HEK293 (cell line): Measurements from ENCODE around the gene CARD14.
A peak's percentile ranks its signal among the peaks of the same experiment; 100 is the strongest.

Experiments used
- CTCF ChIA-PET: fragments of 350-600 bp; formaldehyde crosslinking; extraction: SDS; loops from one replicate; lab custom pipeline; 2021; ENCODE audit warnings: antibody characterized with exemption; lab: Yijun Ruan, JAX
- POLR2A ChIA-PET: fragments of 300-600 bp; formaldehyde crosslinking; extraction: SDS; loops from one replicate; lab custom pipeline; 2020; ENCODE audit warnings: antibody characterized with exemption, inconsistent platforms; lab: Yijun Ruan, JAX
- H3K27ac ChIP-seq: fragments of 200-500 bp; sonication (Bioruptor generic); 2 replicates; pipeline ENCODE4 v1.5.1; 2014; ENCODE audit warnings: low read depth, low read length, control low read depth, inconsistent platforms; ENCODE audit errors: extremely low read depth
- H3K36me3 ChIP-seq, 2 experiments: fragments of 200-500 bp in 1 of 2; sonication (Bioruptor generic) in 1 of 2; 1 replicate in 1 of 2; 2 replicates in 1 of 2; pipeline ENCODE4 v1.5.1; 2014 to 2017; ENCODE audit warnings: inconsistent platforms in 2 of 2, low read length in 2 of 2; ENCODE audit not compliant: control insufficient read depth in 2 of 2, insufficient read depth in 1 of 2
- H3K4me1 ChIP-seq: fragments of 200-500 bp; sonication (Bioruptor generic); 2 replicates; pipeline ENCODE4 v1.5.1; 2014; ENCODE audit warnings: mild to moderate bottlenecking, low read length, inconsistent platforms; ENCODE audit not compliant: control insufficient read depth, insufficient read depth
- H3K4me3 ChIP-seq: 2 replicates; pipeline ENCODE4 v1.5.1; 2011; ENCODE audit warnings: low read depth, mild to moderate bottlenecking, control low read depth, low read length, moderate library complexity
- H3K9me3 ChIP-seq: fragments of 200-500 bp; sonication (Bioruptor generic); 2 replicates; pipeline ENCODE4 v1.5.1; 2014; ENCODE audit warnings: low read depth, low read length, inconsistent platforms; ENCODE audit not compliant: control insufficient read depth, insufficient read depth
- GLIS2 ChIP-seq: fragments of 450-650 bp; formaldehyde crosslinking; IDR thresholded peaks from 2 replicates; pipeline ENCODE4 v1.5.1; 2016; ENCODE audit warnings: missing biosample characterization, missing genetic modification characterization
- IKZF3 ChIP-seq: fragments of 450-650 bp; IDR thresholded peaks from 2 replicates; pipeline ENCODE4 v1.5.0; 2018; ENCODE audit warnings: missing biosample characterization, mild to moderate bottlenecking, missing genetic modification characterization, moderate library complexity
- OSR2 ChIP-seq: fragments of 450-650 bp; formaldehyde crosslinking; IDR thresholded peaks from 2 replicates; pipeline ENCODE4 v1.5.1; 2016; ENCODE audit warnings: missing biosample characterization, missing genetic modification characterization
- PRDM1 ChIP-seq: fragments of 450-650 bp; formaldehyde crosslinking; IDR thresholded peaks from 2 replicates; pipeline ENCODE4; 2016; ENCODE audit warnings: missing biosample characterization, missing genetic modification characterization
- SCRT1 ChIP-seq: fragments of 450-650 bp; formaldehyde crosslinking; IDR thresholded peaks from 2 replicates; pipeline ENCODE4 v1.5.1; 2016; ENCODE audit warnings: missing biosample characterization, missing genetic modification characterization, borderline replicate concordance
- YY2 ChIP-seq: fragments of 450-650 bp; formaldehyde crosslinking; IDR thresholded peaks from 2 replicates; pipeline ENCODE4 v1.5.1; 2016; ENCODE audit warnings: missing biosample characterization, missing genetic modification characterization
- ZBTB21 ChIP-seq: fragments of 450-650 bp; formaldehyde crosslinking; IDR thresholded peaks from 2 replicates; pipeline ENCODE4 v1.5.1; 2017; ENCODE audit warnings: missing biosample characterization, missing genetic modification characterization
- ZBTB49 ChIP-seq: fragments of 450-650 bp; formaldehyde crosslinking; IDR thresholded peaks from 2 replicates; pipeline ENCODE4 v1.5.1; 2016; ENCODE audit warnings: missing biosample characterization, missing genetic modification characterization, low read depth
- ZBTB6 ChIP-seq: fragments of 450-650 bp; formaldehyde crosslinking; IDR thresholded peaks from 2 replicates; pipeline ENCODE4 v1.5.1; 2017; ENCODE audit warnings: missing biosample characterization, missing genetic modification characterization
- ZEB2 ChIP-seq: fragments of 450-650 bp; formaldehyde crosslinking; IDR thresholded peaks from 2 replicates; pipeline ENCODE4 v1.5.1; 2016; ENCODE audit warnings: missing biosample characterization, missing genetic modification characterization
- ZIC2 ChIP-seq: fragments of 450-650 bp; formaldehyde crosslinking; IDR thresholded peaks from 2 replicates; pipeline ENCODE4 v1.5.1; 2016; ENCODE audit warnings: missing biosample characterization, missing genetic modification characterization
- ZNF132 ChIP-seq: fragments of 450-650 bp; formaldehyde crosslinking; IDR thresholded peaks from 2 replicates; pipeline ENCODE4 v1.5.1; 2017; ENCODE audit warnings: missing biosample characterization, missing genetic modification characterization, borderline replicate concordance
- ZNF2 ChIP-seq: fragments of 450-650 bp; formaldehyde crosslinking; IDR thresholded peaks from 2 replicates; pipeline ENCODE4 v1.5.1; 2016; ENCODE audit warnings: missing biosample characterization, missing genetic modification characterization
- ZNF274 ChIP-seq, 2 experiments: fragments of 200-500 bp in 1 of 2; fragments of 450-650 bp in 1 of 2; sonication (Bioruptor generic) in 1 of 2; formaldehyde crosslinking in 1 of 2; IDR thresholded peaks; 2 replicates each; pipeline versions ENCODE4 v1.5.1 to v1.6.1; 2014 to 2016; ENCODE audit warnings: borderline replicate concordance in 1 of 2, inconsistent platforms in 1 of 2, low read length in 1 of 2, missing biosample characterization in 1 of 2, missing genetic modification characterization in 1 of 2
- ZNF513 ChIP-seq: fragments of 450-650 bp; IDR thresholded peaks from 2 replicates; pipeline ENCODE4 v1.5.1; 2018; ENCODE audit warnings: missing biosample characterization, missing genetic modification characterization
- ZNF629 ChIP-seq: fragments of 450-650 bp; formaldehyde crosslinking; IDR thresholded peaks from 2 replicates; pipeline ENCODE4 v1.5.1; 2017; ENCODE audit warnings: missing biosample characterization, missing genetic modification characterization
- ZNF658 ChIP-seq: fragments of 450-650 bp; formaldehyde crosslinking; IDR thresholded peaks from 2 replicates; pipeline ENCODE4; 2016; ENCODE audit warnings: missing biosample characterization, missing genetic modification characterization
- ZNF747 ChIP-seq: fragments of 450-650 bp; formaldehyde crosslinking; IDR thresholded peaks from 2 replicates; pipeline ENCODE4 v1.5.1; 2016; ENCODE audit warnings: missing biosample characterization, missing genetic modification characterization
- ZSCAN16 ChIP-seq: fragments of 450-650 bp; formaldehyde crosslinking; IDR thresholded peaks from 2 replicates; pipeline ENCODE4 v1.5.1; 2016; ENCODE audit warnings: missing biosample characterization, missing genetic modification characterization
- ZSCAN18 ChIP-seq: fragments of 450-650 bp; formaldehyde crosslinking; IDR thresholded peaks from 2 replicates; pipeline ENCODE4 v1.5.1; 2016; ENCODE audit warnings: missing biosample characterization, missing genetic modification characterization
- ZXDB ChIP-seq: fragments of 450-650 bp; formaldehyde crosslinking; IDR thresholded peaks from 2 replicates; pipeline ENCODE4 v1.5.1; 2016; ENCODE audit warnings: missing biosample characterization, missing genetic modification characterization
- TF ChIP-seq, protein P1 (sequence below): fragments of 450-650 bp; formaldehyde crosslinking; IDR thresholded peaks from 2 replicates; pipeline ENCODE4 v1.5.1; 2017; ENCODE audit warnings: missing biosample characterization, missing genetic modification characterization

CARD14 gene

GRCh38 chr17:80201446-80201845, 31.6 kb downstream of the CARD14 start:
- no peak for TF ChIP-seq ZNF274 (IDR thresholded peaks at IDR 0.05; ENCODE audit: low read length)
- TF ChIP-seq ZNF274 (tag by site-specific recombination; IDR thresholded peaks at IDR 0.05; ENCODE audit: borderline replicate concordance) = no peak
- Histone ChIP-seq H3K27ac (no peak overlapping the region), H3K4me1 (no peaks in the 10 kb centered on the region), H3K4me3 (no peak overlapping the region), H3K36me3 (no peaks in the 10 kb centered on the region; a peak in 1 of 3 replicates), H3K9me3 (no peaks in the 10 kb centered on the region)
- CTCF ChIA-PET = no interaction called here
- POLR2A ChIA-PET = no interaction called here

GRCh38 chr17:80202197-80202596, 32.4 kb downstream of the CARD14 start:
- Histone ChIP-seq H3K4me3 (no peak overlapping the region), H3K9me3 (no peaks in the 10 kb centered on the region), H3K4me1 (no peaks in the 10 kb centered on the region), H3K36me3 (no peaks in the 10 kb centered on the region; a peak in 1 of 3 replicates), H3K27ac (no peak overlapping the region)
- TF ChIP-seq YY2 (tag by site-specific recombination) = no peak
- no peak for TF ChIP-seq ZBTB6 (tag by site-specific recombination)
- no peak for TF ChIP-seq ZSCAN16 (tag by site-specific recombination)
- no peak for TF ChIP-seq ZXDB (tag by site-specific recombination)
- TF ChIP-seq IKZF3 (tag by site-specific recombination) = no peak
- no peak for TF ChIP-seq ZBTB49
- TF ChIP-seq ZNF658 (tag by site-specific recombination) = no peak
- no peak for TF ChIP-seq ZNF132 (tag by site-specific recombination)
- TF ChIP-seq ZNF747 = no peak
- no peak for TF ChIP-seq OSR2 (tag by site-specific recombination)
- TF ChIP-seq ZNF629 (tag by site-specific recombination) = no peak
- TF ChIP-seq ZBTB21 (tag by site-specific recombination) = no peak
- no peak for TF ChIP-seq ZSCAN18 (tag by site-specific recombination)
- TF ChIP-seq PRDM1 (tag by site-specific recombination) = no peak
- ChIA-PET POLR2A (no interaction called here), CTCF (no interaction called here)

DNA sequence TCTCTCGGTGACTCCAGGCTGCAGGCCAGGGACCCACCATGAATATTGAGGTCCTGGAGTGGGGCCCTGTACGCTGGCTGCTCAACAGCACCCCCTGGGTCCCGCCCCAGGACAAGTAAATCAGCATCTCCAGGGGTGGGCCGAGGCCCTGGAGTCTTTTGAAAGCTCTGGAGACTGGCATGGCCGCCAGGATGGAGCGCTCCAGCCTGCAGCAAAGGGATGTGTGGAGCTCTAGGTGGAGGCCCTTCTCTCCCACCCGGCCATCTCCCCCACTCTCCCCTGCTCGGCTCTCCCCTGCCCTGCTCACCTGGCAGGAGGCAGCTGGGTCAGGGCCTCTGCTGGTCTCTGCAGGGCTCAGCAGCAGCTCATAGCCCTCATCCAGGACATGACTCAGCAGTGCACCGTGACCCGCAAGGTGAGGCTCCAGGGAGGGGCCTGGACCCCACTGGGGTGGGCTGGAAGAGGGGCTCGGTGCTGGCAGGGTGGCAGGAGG, 33.7 kb downstream of the CARD14 start:
- H3K4me1 ChIP-seq = no peaks in the 10 kb centered on the region
- POLR2A ChIA-PET = no interaction called here
- CTCF ChIA-PET = interaction anchor here (0.6 to 1.1 kb wide), 4 partner anchors 9 to 159 kb away, joined by 3 to 5 read pairs (median 4); no protein-coding TSS in a partner anchor
- no peak overlapping the region for H3K4me3 ChIP-seq
- no peak overlapping the region for H3K27ac ChIP-seq
- peaks cover 0 to 6% of the 10 kb centered on the region in 2 experiments; a peak in 2 of 3 replicates for H3K36me3 ChIP-seq
- 0 out of 2 replicates have a peak, but pooled peaks have one; percentile 21 for TF ChIP-seq GLIS2
- no peak for TF ChIP-seq ZEB2 (tag by site-specific recombination)
- no peak for TF ChIP-seq SCRT1
- TF ChIP-seq, protein P1, sequence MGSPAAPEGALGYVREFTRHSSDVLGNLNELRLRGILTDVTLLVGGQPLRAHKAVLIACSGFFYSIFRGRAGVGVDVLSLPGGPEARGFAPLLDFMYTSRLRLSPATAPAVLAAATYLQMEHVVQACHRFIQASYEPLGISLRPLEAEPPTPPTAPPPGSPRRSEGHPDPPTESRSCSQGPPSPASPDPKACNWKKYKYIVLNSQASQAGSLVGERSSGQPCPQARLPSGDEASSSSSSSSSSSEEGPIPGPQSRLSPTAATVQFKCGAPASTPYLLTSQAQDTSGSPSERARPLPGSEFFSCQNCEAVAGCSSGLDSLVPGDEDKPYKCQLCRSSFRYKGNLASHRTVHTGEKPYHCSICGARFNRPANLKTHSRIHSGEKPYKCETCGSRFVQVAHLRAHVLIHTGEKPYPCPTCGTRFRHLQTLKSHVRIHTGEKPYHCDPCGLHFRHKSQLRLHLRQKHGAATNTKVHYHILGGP (tag by site-specific recombination) = no peak
- no peak for TF ChIP-seq ZNF513
- TF ChIP-seq ZSCAN18 (tag by site-specific recombination) = no peak
- peak; percentile 45 for TF ChIP-seq ZIC2
- TF ChIP-seq ZNF2 (tag by site-specific recombination) = no peak
- H3K9me3 ChIP-seq = no peaks in the 10 kb centered on the region
